HepG2 (cell line): ENCODE measurements around the gene PPP1R15A. TPM values are rescaled to one million over a fixed set of nuclear protein-coding genes. Genes with fewer than 3 reads are reported as not detected.
A peak's percentile ranks its signal among the peaks of the same experiment; 100 is the strongest.

Experiments
- ATAC-seq: fragments of 200-7000 bp; cut with Tn5 transposase; 3 replicates; pipeline ENCODE4 v1.9.1; 2020; ENCODE audit warnings: mild to moderate bottlenecking, moderate library complexity
- BruUV-seq: library from RNA; stranded (reverse); fragments of 400-500 nt; replicated peaks from 2 replicates; lab custom pipeline; 2021; lab: Mats Ljungman, UMichigan
- CTCF ChIA-PET: fragments of 300-600 bp; formaldehyde crosslinking; extraction: SDS; loops from one replicate; lab custom pipeline; 2021; ENCODE audit warnings: low total read pairs, inconsistent platforms, low intra/inter-chr PET ratio; lab: Yijun Ruan, JAX
- POLR2A ChIA-PET: fragments of 350-600 bp; sonication (Branson Sonifier 250); formaldehyde crosslinking; loops from one replicate; lab custom pipeline; 2020; ENCODE audit warnings: antibody characterized with exemption, inconsistent platforms; lab: Yijun Ruan, JAX
- DNase-seq: peaks from one replicate; pipeline ENCODE4 v3.0.0-alpha.2; 2015; ENCODE audit warnings: low spot score
- FAIRE-seq: peaks from 3 replicates; lab custom pipeline; 2011; peaks lifted over from hg19 to GRCh38; lab: Jason Lieb, UNC
- H2AFZ ChIP-seq: one replicate; pipeline ENCODE4 v1.6.1; 2011; ENCODE audit warnings: low read length, inconsistent platforms
- H3K27ac ChIP-seq: fragments of 300-600 bp; 3 replicates; pipeline ENCODE4 v1.8.0; 2011; ENCODE audit warnings: mixed run types, mild to moderate bottlenecking, mixed read lengths, low read length, inconsistent platforms; ENCODE audit not compliant: insufficient read depth; ENCODE audit errors: extremely low read length
- H3K27me3 ChIP-seq, 2 experiments: fragments of 200-600 bp in 1 of 2; 2 replicates in 1 of 2; 3 replicates in 1 of 2; pipeline versions ENCODE4 v1.6.0 to v1.8.0; 2011; ENCODE audit warnings: low read length in 2 of 2, mild to moderate bottlenecking in 2 of 2, moderate library complexity in 2 of 2, inconsistent platforms in 1 of 2; ENCODE audit not compliant: insufficient read depth in 2 of 2, control insufficient read depth in 1 of 2
- H3K36me3 ChIP-seq, 2 experiments: fragments of 200-600 bp in 1 of 2; replicated peaks in 1 of 2; 2 replicates in 1 of 2; 3 replicates in 1 of 2; pipeline versions ENCODE4 v1.5.1 to v1.8.0; 2011; ENCODE audit warnings: low read length in 2 of 2, inconsistent platforms in 1 of 2; ENCODE audit not compliant: insufficient read depth in 2 of 2, control insufficient read depth in 1 of 2
- H3K4me1 ChIP-seq: 2 replicates; pipeline ENCODE4 v1.5.1; 2012; ENCODE audit warnings: low read length, inconsistent platforms; ENCODE audit not compliant: insufficient read depth
- H3K4me2 ChIP-seq: 2 replicates; pipeline ENCODE4 v1.6.0; 2011; ENCODE audit warnings: low read depth, low read length, inconsistent platforms
- H3K4me3 ChIP-seq, 3 experiments: fragments of 200-600 bp in 1 of 3; sonication (generic), shearing (Covaris generic) in 1 of 3; replicated peaks in 1 of 3; 2 replicates each; pipeline ENCODE4 v1.5.1; 2011 to 2016; ENCODE audit warnings: low read length in 3 of 3, inconsistent platforms in 2 of 3, low read depth in 2 of 3, mild to moderate bottlenecking in 2 of 3, control low read depth in 1 of 3, mixed read lengths in 1 of 3; ENCODE audit not compliant: insufficient read depth in 1 of 3
- H3K79me2 ChIP-seq: one replicate; pipeline ENCODE4 v1.6.1; 2011; ENCODE audit warnings: low read length, inconsistent platforms; ENCODE audit not compliant: insufficient read depth
- H3K9ac ChIP-seq: 2 replicates; pipeline ENCODE4 v1.6.0; 2011; ENCODE audit warnings: mild to moderate bottlenecking, low read depth, low read length, inconsistent platforms; ENCODE audit not compliant: insufficient read depth
- H3K9me3 ChIP-seq: 2 replicates; pipeline ENCODE4 v1.5.1; 2012; ENCODE audit warnings: mild to moderate bottlenecking, low read length
- H4K20me1 ChIP-seq: 2 replicates; pipeline ENCODE4 v1.6.0; 2011; ENCODE audit warnings: inconsistent platforms, mild to moderate bottlenecking, low read length, moderate library complexity; ENCODE audit not compliant: insufficient read depth
- DNMT3B ChIP-seq: conservative IDR thresholded peaks from 2 replicates; pipeline ENCODE4 v1.6.1; 2016; ENCODE audit warnings: missing biosample characterization, control low read depth
- JUND ChIP-seq: sonication (generic); formaldehyde crosslinking; IDR thresholded peaks from 2 replicates; pipeline ENCODE4 v1.8.0; 2022; ENCODE audit warnings: mild to moderate bottlenecking, missing genetic modification reagents
- MXD3 ChIP-seq: IDR thresholded peaks from 2 replicates; pipeline ENCODE4 v1.6.1; 2016; ENCODE audit warnings: mild to moderate bottlenecking, missing biosample characterization, missing genetic modification reagents
- RBFOX2 ChIP-seq: fragments of 200-400 bp; formaldehyde crosslinking; IDR thresholded peaks from 2 replicates; pipeline ENCODE4 v1.6.1; 2017; ENCODE audit warnings: low read depth, mild to moderate bottlenecking, low read length
- ZBTB40 ChIP-seq, 2 experiments: fragments of 450-650 bp in 1 of 2; sonication (generic) in 1 of 2; formaldehyde crosslinking in 1 of 2; IDR thresholded peaks; 2 replicates each; pipeline versions ENCODE4 v1.6.1 to v1.8.0; 2016 to 2022; ENCODE audit warnings: antibody characterized with exemption in 1 of 2, mild to moderate bottlenecking in 1 of 2, missing genetic modification reagents in 1 of 2
- ZNF253 ChIP-seq: sonication (generic); formaldehyde crosslinking; IDR thresholded peaks from 2 replicates; pipeline ENCODE4 v1.8.0; 2022; ENCODE audit warnings: mild to moderate bottlenecking, missing genetic modification reagents, borderline replicate concordance
- ZNF276 ChIP-seq: sonication (generic); formaldehyde crosslinking; IDR thresholded peaks from 2 replicates; pipeline ENCODE4 v1.4.0; 2020; ENCODE audit warnings: mild to moderate bottlenecking, low read depth, missing genetic modification reagents
- ZNF337 ChIP-seq: sonication (generic); formaldehyde crosslinking; IDR thresholded peaks from 2 replicates; pipeline ENCODE4 v1.5.1; 2020; ENCODE audit warnings: missing genetic modification reagents, low read depth, mild to moderate bottlenecking, borderline replicate concordance
- ZNF678 ChIP-seq: sonication (generic); formaldehyde crosslinking; IDR thresholded peaks from 2 replicates; pipeline ENCODE4 v1.4.0; 2020; ENCODE audit warnings: mild to moderate bottlenecking, missing genetic modification reagents
- WGBS: methylation state at CpG from one replicate; pipeline ENCODE4 v1.1.6; 2017; ENCODE audit warnings: low lambda C conversion rate; 5-methylcytosine and 5-hydroxymethylcytosine counted together
- in situ Hi-C: cut with HindIII; loops from 2 replicates; pipeline ENCODE4 v1.10.0; 2017; ENCODE audit warnings: low pct_unique_long_range_greater_than_20kb; ENCODE audit not compliant: extremely low pct_ligation_motif_present
- intact Hi-C: fragments of 100-400 bp; cut with micrococcal nuclease; formaldehyde crosslinking; loops from one replicate; pipeline ENCODE4 v1.10.0; 2022; ENCODE audit not compliant: unreplicated experiment
- polyA plus RNA-seq, 8 experiments: library from polyadenylated mRNA; depleted of rRNA in 3 of 8; stranded (reverse) in 7 of 8; unstranded in 1 of 8; fragments of >200 nt; fragmentation: Illumina TruSeq in 4 of 8; extraction: Trizol in 4 of 8; gene quantifications; 2 replicates each; pipeline versions ENCODE4 v1.2.1 to v1.2.3, GENCODE V29; 2011 to 2016; ENCODE audit warnings: low read depth in 4 of 8, missing spikeins in 1 of 8, mixed read lengths in 1 of 8; ENCODE audit not compliant: insufficient read depth in 1 of 8
- total RNA-seq, 5 experiments: library from RNA; depleted of rRNA; stranded (reverse); fragments of >200 nt; fragmentation: Illumina TruSeq; extraction: Trizol; gene quantifications; 2 replicates each; pipeline ENCODE4 v1.2.3, GENCODE V29; 2016; ENCODE audit warnings: low read depth in 1 of 5

PPP1R15A gene
- total and polyA plus RNA-seq, 2 of the 13 experiments (the other 11 are each of a cell fraction or from before 2014, with no cell fraction given) = 15.6 to 18.5 TPM

- peaks cover 32% of the 10 kb centered on the region for H4K20me1 ChIP-seq
- intact Hi-C loops = loop anchor here (10.0 kb wide), 1 partner anchor 91 kb away; the partner anchor contains the start of gene FTL
- peaks cover 56% of the 10 kb centered on the region for H3K4me1 ChIP-seq
- ChIA-PET CTCF (no interaction called here), POLR2A (interaction anchor here (0.6 to 6.9 kb wide), 9 partner anchors 26 to 119 kb away, joined by 3 to 88 read pairs (median 8); partner anchors contain the start of genes FTL, GYS1, NUCB1 and RUVBL2)
- H3K4me2 ChIP-seq = peak overlapping the region; percentile 97
- peak overlapping the region; percentile 93 to 97 (median 94) for H3K4me3 ChIP-seq
- H3K9me3 ChIP-seq = no peaks in the 10 kb centered on the region
- BruUV-seq = no TSS peak
- no peak for FAIRE-seq
- ATAC-seq = no peak
- in situ Hi-C loops = loop anchor here (5.0 kb wide), 1 partner anchor 89 kb away; no protein-coding TSS in a partner anchor
- H3K79me2 ChIP-seq = peaks cover 34% of the 10 kb centered on the region
- WGBS = 76% methylated on average over 14 of the region's 14 CpGs
- H3K27ac ChIP-seq = peak overlapping the region; percentile 99
- H2AFZ ChIP-seq = no peak overlapping the region
- peak overlapping the region; percentile 100 for H3K9ac ChIP-seq
- no peaks in the 10 kb centered on the region; a peak in 1 of 5 replicates for H3K27me3 ChIP-seq
- H3K36me3 ChIP-seq = peaks cover 9 to 32% of the 10 kb centered on the region in 2 experiments
- no peak for DNase-seq
- no peak for TF ChIP-seq ZNF276 (CRISPR knock-in tag)
- TF ChIP-seq JUND (CRISPR knock-in tag) = no peak
- no peak for TF ChIP-seq ZBTB40 (IDR thresholded peaks at IDR 0.05)
- TF ChIP-seq ZBTB40 (CRISPR knock-in tag; IDR thresholded peaks at IDR 0.05) = no peak
- TF ChIP-seq RBFOX2 = 0 out of 2 replicates have a peak, but pooled peaks have one; percentile 0
- 0 out of 2 replicates have a peak, but pooled peaks have one; percentile 29 for TF ChIP-seq ZNF253 (CRISPR knock-in tag)
- TF ChIP-seq ZNF678 (CRISPR knock-in tag) = no peak
- 0 out of 2 replicates have a peak, but pooled peaks have one; percentile 2 for TF ChIP-seq MXD3 (CRISPR knock-in tag)
- TF ChIP-seq DNMT3B (CRISPR knock-in tag) = 0 out of 2 replicates have a peak, but pooled peaks have one; percentile 5
- no peak for TF ChIP-seq ZNF337
These were observed 1.5 kb downstream of the PPP1R15A start for GRCh38 chr19:48873476-48874302.
